DOHH2 (cell line): ENCODE results near the gene ATP2A1.

Experiments
- H3F3A ChIP-seq: fragments of 200-600 bp; sonication (generic), shearing (Covaris generic); 2 replicates; pipeline ENCODE4 v1.6.0; 2016; ENCODE audit warnings: antibody characterized with exemption, mild to moderate bottlenecking; ENCODE audit not compliant: control insufficient read depth, insufficient read depth
- H3K27ac ChIP-seq: fragments of 200-600 bp; sonication (generic); 2 replicates; pipeline ENCODE4 v1.5.1; 2014; ENCODE audit warnings: low read depth, mild to moderate bottlenecking, low read length, moderate library complexity
- H3K27me3 ChIP-seq: fragments of 200-600 bp; sonication (generic); 2 replicates; pipeline ENCODE4 v1.6.1; 2014; ENCODE audit warnings: mild to moderate bottlenecking, low read length, mixed read lengths; ENCODE audit not compliant: control insufficient read depth
- H3K36me3 ChIP-seq: fragments of 200-600 bp; sonication (generic); 2 replicates; pipeline ENCODE4 v1.6.1; 2014; ENCODE audit warnings: mild to moderate bottlenecking, low read length, moderate library complexity, mixed read lengths; ENCODE audit not compliant: control insufficient read depth
- H3K4me1 ChIP-seq: fragments of 200-600 bp; sonication (generic); 2 replicates; pipeline ENCODE4 v1.6.1; 2014; ENCODE audit warnings: mild to moderate bottlenecking, low read length, mixed read lengths; ENCODE audit not compliant: control insufficient read depth
- H3K4me2 ChIP-seq: fragments of 200-600 bp; sonication (generic); 2 replicates; pipeline ENCODE4 v1.6.0; 2014; ENCODE audit warnings: mild to moderate bottlenecking, low read length, moderate library complexity
- H3K4me3 ChIP-seq: fragments of 200-600 bp; sonication (generic); 2 replicates; pipeline ENCODE4 v1.5.1; 2014; ENCODE audit warnings: mild to moderate bottlenecking, low read length, mixed read lengths
- H3K79me2 ChIP-seq: fragments of 200-600 bp; sonication (generic); 2 replicates; pipeline ENCODE4 v1.6.1; 2014; ENCODE audit warnings: mild to moderate bottlenecking, low read length, mixed read lengths; ENCODE audit not compliant: control insufficient read depth
- H3K9me2 ChIP-seq: fragments of 200-600 bp; sonication (generic); replicated peaks from 2 replicates; pipeline ENCODE4 v1.6.1; 2014; ENCODE audit warnings: mild to moderate bottlenecking, low read length, mixed read lengths; ENCODE audit not compliant: control insufficient read depth
- H3K9me3 ChIP-seq: fragments of 200-600 bp; sonication (generic); 2 replicates; pipeline ENCODE4 v1.6.1; 2014; ENCODE audit warnings: antibody characterized with exemption, low read length, mixed read lengths; ENCODE audit not compliant: control insufficient read depth, insufficient read depth
- H4K20me1 ChIP-seq: fragments of 200-600 bp; sonication (generic); 2 replicates; pipeline ENCODE4 v1.6.0; 2014; ENCODE audit warnings: low read depth, mild to moderate bottlenecking, antibody characterized with exemption, low read length, moderate library complexity; ENCODE audit not compliant: control insufficient read depth, insufficient read depth
- EZH2phosphoT487 ChIP-seq: fragments of 200-600 bp; sonication (generic); IDR thresholded peaks from 2 replicates; pipeline ENCODE4 v1.6.1; 2017; ENCODE audit warnings: borderline replicate concordance, mild to moderate bottlenecking, antibody characterized with exemption, low read length, moderate library complexity, mixed read lengths
- TF ChIP-seq, protein P1 (sequence below): fragments of 200-600 bp; sonication (generic); IDR thresholded peaks from one replicate; pipeline ENCODE4 v1.5.1; 2014; ENCODE audit warnings: antibody characterized with exemption, mild to moderate bottlenecking, low read depth, low read length; ENCODE audit not compliant: poor library complexity, severe bottlenecking

ATP2A1 gene

DNA sequence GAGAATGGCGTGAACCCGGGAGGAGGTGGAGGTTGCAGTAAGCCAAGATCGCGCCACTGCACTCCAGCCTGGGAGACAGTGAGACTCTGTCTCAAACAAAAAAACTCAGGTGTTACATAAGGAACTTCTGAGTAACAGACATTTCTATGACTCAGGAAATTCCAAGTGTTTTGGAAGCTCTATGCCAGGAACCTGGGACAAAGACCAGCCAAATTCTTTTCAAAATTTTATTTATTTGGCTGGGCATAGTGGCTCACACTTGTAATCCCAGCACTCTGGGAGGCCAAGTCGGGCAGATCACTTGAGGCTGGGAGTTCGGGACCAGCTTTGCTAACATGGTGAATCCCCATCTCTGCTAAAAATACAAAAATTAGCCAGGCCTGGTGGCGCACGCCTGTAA is 19.9 kb upstream of the ATP2A1 start:
- peaks cover 8% of the 10 kb centered on the region for H3K4me1 ChIP-seq
- no peaks in the 10 kb centered on the region for H3K27me3 ChIP-seq
- H3K4me3 ChIP-seq, result no peak overlapping the region
- no peak overlapping the region for H3K27ac ChIP-seq
- no peaks in the 10 kb centered on the region for H4K20me1 ChIP-seq
- H3F3A ChIP-seq, result peaks cover 7% of the 10 kb centered on the region
- no peaks in the 10 kb centered on the region for H3K9me3 ChIP-seq
- no peaks in the 10 kb centered on the region for H3K9me2 ChIP-seq
- H3K79me2 ChIP-seq, result peaks cover 18% of the 10 kb centered on the region
- no peaks in the 10 kb centered on the region; the same call in 1 of the 2 replicates for H3K36me3 ChIP-seq
- no peak overlapping the region for H3K4me2 ChIP-seq
- TF ChIP-seq, protein P1, sequence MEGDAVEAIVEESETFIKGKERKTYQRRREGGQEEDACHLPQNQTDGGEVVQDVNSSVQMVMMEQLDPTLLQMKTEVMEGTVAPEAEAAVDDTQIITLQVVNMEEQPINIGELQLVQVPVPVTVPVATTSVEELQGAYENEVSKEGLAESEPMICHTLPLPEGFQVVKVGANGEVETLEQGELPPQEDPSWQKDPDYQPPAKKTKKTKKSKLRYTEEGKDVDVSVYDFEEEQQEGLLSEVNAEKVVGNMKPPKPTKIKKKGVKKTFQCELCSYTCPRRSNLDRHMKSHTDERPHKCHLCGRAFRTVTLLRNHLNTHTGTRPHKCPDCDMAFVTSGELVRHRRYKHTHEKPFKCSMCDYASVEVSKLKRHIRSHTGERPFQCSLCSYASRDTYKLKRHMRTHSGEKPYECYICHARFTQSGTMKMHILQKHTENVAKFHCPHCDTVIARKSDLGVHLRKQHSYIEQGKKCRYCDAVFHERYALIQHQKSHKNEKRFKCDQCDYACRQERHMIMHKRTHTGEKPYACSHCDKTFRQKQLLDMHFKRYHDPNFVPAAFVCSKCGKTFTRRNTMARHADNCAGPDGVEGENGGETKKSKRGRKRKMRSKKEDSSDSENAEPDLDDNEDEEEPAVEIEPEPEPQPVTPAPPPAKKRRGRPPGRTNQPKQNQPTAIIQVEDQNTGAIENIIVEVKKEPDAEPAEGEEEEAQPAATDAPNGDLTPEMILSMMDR, result no peak
- TF ChIP-seq EZH2phosphoT487, result no peak

DNA sequence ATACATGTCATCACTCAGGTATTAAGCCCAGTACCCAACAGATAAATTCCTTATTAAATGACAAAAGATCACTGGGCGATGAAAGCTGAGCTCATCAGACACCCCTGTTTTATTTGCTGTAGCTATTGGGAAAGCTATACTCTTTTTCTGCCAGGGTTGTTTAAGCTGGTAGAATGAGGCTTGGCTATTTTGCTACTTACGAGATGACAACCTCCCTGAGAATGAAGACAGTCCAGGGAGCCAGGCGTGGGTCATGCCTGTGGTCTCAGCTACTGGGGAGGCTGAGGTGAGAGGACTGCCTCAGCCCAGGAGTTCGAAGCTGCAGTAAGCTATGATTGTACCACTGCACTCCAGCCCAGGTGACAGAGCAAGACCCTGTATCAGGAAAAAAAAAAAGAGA is 19.0 kb upstream of the ATP2A1 start:
- Histone ChIP-seq H3K79me2 (peaks cover 27% of the 10 kb centered on the region), H3K9me3 (no peaks in the 10 kb centered on the region), H3K27me3 (no peaks in the 10 kb centered on the region), H3K4me2 (no peak overlapping the region), H3K27ac (no peak overlapping the region), H3K36me3 (peaks cover 3% of the 10 kb centered on the region; the same call in 1 of the 2 replicates), H3F3A (peaks cover 7% of the 10 kb centered on the region), H3K4me1 (peaks cover 10% of the 10 kb centered on the region), H3K4me3 (no peak overlapping the region), H3K9me2 (no peaks in the 10 kb centered on the region), H4K20me1 (no peaks in the 10 kb centered on the region)
- TF ChIP-seq EZH2phosphoT487, result no peak

DNA sequence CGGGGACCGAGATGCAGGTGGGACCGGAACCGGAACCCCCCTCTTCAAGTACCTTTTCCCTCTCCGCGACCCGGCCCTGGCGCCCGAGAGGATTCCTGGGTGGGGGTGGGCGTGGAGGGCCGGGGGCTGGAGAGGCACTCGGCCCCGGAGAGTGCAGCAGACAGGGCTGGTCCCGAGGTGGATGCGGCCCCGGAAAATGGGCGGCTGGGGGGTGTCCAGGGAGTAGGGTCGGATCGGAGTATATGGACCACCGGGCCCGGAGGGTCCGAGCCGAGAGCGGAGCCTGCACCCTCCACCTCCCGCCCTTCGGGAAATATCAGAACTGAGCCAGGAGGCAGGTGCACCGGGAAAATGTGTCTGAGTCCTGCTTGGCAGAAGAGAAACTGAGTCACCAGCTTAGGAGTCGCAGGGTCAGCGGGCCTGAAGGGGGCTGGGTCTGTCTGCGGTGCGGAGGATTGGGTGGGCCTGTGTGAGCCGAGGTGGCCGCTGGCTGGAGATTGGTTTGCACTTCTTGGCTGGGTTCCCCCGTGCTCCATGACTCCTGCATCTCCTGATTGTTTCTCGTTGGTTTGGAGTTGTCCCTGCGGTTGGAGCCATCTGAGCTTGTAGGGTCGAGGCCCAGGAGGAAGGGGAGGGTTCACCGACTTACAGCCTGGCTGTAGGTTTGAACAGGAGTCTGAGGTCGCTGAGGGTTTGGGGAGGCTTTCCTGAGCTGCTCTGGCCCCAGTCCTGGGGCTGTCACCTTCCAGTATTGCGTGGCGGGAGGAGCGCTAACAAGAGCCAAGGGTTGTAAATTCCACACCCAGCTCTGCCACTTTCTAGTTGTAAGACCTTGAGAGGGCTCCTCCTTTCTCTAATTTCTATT is 14.1 kb upstream of the ATP2A1 start:
- Histone ChIP-seq H3K4me1 (peaks cover 24% of the 10 kb centered on the region), H3K4me3 (peak overlapping the region; percentile 100), H3K79me2 (peaks cover 56% of the 10 kb centered on the region), H3K36me3 (peaks cover 23% of the 10 kb centered on the region), H3K9me2 (no peaks in the 10 kb centered on the region), H3K27ac (peak overlapping the region; percentile 90), H3K9me3 (no peaks in the 10 kb centered on the region), H3K4me2 (peak overlapping the region; percentile 88), H3F3A (peaks cover 7% of the 10 kb centered on the region), H4K20me1 (no peaks in the 10 kb centered on the region), H3K27me3 (no peaks in the 10 kb centered on the region)
- TF ChIP-seq EZH2phosphoT487, result no peak

DNA sequence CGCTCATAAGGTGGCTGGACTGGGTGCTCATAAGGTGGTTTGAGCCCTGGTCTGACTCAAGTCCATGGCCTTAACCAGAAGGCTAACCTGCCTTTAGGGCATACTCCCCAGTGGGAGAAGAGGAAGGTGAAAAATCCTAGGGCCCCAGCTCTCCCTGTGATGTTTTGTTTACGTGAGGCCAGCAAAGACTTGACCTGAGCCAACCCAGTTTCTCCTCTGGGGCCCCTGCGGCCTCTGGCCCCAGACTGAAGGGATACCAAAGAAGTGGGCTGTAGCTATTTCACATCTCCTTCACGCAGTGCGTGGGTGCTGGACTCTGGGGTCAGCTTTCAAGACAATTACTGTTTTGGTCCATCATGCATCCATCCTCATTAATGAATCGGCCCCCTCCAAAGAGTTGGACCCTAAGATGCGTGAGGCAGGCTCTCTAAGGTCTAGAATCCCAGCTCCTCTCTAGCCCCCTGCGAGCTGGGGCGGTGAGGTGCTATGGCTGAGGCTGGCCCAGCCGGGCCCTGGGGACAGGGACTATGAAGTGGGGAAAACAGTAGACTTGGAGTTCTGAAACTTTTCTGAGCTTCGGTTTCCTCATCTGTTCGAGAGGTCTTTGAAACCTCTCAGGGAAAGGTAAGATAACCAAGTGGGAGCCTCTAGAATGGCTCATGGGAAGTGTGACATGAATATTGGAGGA is 13.1 kb upstream of the ATP2A1 start:
- Histone ChIP-seq H3K27me3 (no peaks in the 10 kb centered on the region), H3K4me3 (peak overlapping the region; percentile 100), H4K20me1 (no peaks in the 10 kb centered on the region), H3K36me3 (peaks cover 33% of the 10 kb centered on the region), H3K4me1 (peaks cover 24% of the 10 kb centered on the region), H3F3A (peaks cover 2% of the 10 kb centered on the region; the same call in 1 of the 2 replicates), H3K9me3 (no peaks in the 10 kb centered on the region), H3K9me2 (no peaks in the 10 kb centered on the region), H3K27ac (no peak overlapping the region), H3K4me2 (peak overlapping the region; percentile 88), H3K79me2 (peaks cover 56% of the 10 kb centered on the region)
- no peak for TF ChIP-seq EZH2phosphoT487
- TF ChIP-seq, protein P1, result no peak
